CD4-positive, alpha-beta T cell treated with Interferon alpha-2 for 1 hour (primary cell): ENCODE measurements around the gene BCL2L11.

Experiments used
- DNase-seq, 2 donors: peaks; one replicate each; pipeline ENCODE4 v3.0.0-alpha.2; 2020 to 2022

The BCL2L11 gene

GRCh38 chr2:111171337-111171930, 50.7 kb downstream of the BCL2L11 start:
- no peak for DNase-seq

- no peak for DNase-seq
Observed at GRCh38 chr2:111172666-111173065, 52.0 kb downstream of the BCL2L11 start.

GRCh38 chr2:111173338-111173737, 52.6 kb downstream of the BCL2L11 start:
- DNase-seq = no peak

GRCh38 chr2:111173856-111174255, 53.1 kb downstream of the BCL2L11 start:
- DNase-seq = no peak

GRCh38 chr2:111175615-111176014, 54.9 kb downstream of the BCL2L11 start:
- no peak for DNase-seq

GRCh38 chr2:111176388-111176787, 55.7 kb downstream of the BCL2L11 start:
- DNase-seq = no peak

- DNase-seq = no peak
Observed at GRCh38 chr2:111176867-111177266, 56.2 kb downstream of the BCL2L11 start.

- no peak for DNase-seq
Observed at GRCh38 chr2:111178296-111178695, 57.6 kb downstream of the BCL2L11 start.

- no peak for DNase-seq
Observed at GRCh38 chr2:111178730-111179405, 58.2 kb downstream of the BCL2L11 start.

- no peak for DNase-seq
Observed at GRCh38 chr2:111182121-111182520, 61.4 kb downstream of the BCL2L11 start.

- DNase-seq = no peak
Observed at GRCh38 chr2:111182740-111183139, 62.0 kb downstream of the BCL2L11 start.

- DNase-seq = no peak
Observed at GRCh38 chr2:111184725-111185310, 64.1 kb downstream of the BCL2L11 start.

- DNase-seq = no peak
Observed at GRCh38 chr2:111185361-111186022, 64.8 kb downstream of the BCL2L11 start.

GRCh38 chr2:111186121-111186715, 65.5 kb downstream of the BCL2L11 start:
- DNase-seq = no peak

GRCh38 chr2:111186933-111187332, 66.2 kb downstream of the BCL2L11 start:
- no peak for DNase-seq

- no peak for DNase-seq
Observed at GRCh38 chr2:111188681-111189080, 68.0 kb downstream of the BCL2L11 start.

GRCh38 chr2:111189106-111189505, 68.4 kb downstream of the BCL2L11 start:
- no peak for DNase-seq

GRCh38 chr2:111190816-111191540, 70.3 kb downstream of the BCL2L11 start:
- DNase-seq = no peak

GRCh38 chr2:111191877-111192276, 71.2 kb downstream of the BCL2L11 start:
- DNase-seq = no peak

- no peak for DNase-seq
Observed at GRCh38 chr2:111192776-111193368, 72.2 kb downstream of the BCL2L11 start.

- no peak for DNase-seq
Observed at GRCh38 chr2:111194835-111195621, 74.3 kb downstream of the BCL2L11 start.

GRCh38 chr2:111196435-111196834, 75.7 kb downstream of the BCL2L11 start:
- DNase-seq = no peak
